Gastroesophageal sphincter (tissue), 4 donors: ENCODE results near the gene TSPEAR. TPM values are rescaled to one million over a fixed set of nuclear protein-coding genes. Genes with fewer than 3 reads are reported as not detected.

Experiments
- ATAC-seq: fragments of 150-250 bp; one replicate; pipeline ENCODE4 v1.9.1; 2016; ENCODE audit warnings: mild to moderate bottlenecking, moderate library complexity
- H3K27ac ChIP-seq, 4 donors: fragments of 200-600 bp; sonication (generic) in 3 of 4; 1 replicate in 3 of 4; 2 replicates in 1 of 4; pipeline ENCODE4 v1.5.1; 2016 to 2019
- H3K27me3 ChIP-seq: fragments of 200-600 bp; sonication (generic); one replicate; pipeline ENCODE4 v1.5.1; 2019
- H3K36me3 ChIP-seq, 2 donors: fragments of 200-600 bp; sonication (generic); one replicate each; pipeline ENCODE4 v1.5.1; 2019; ENCODE audit warnings: control low read depth in 1 of 2
- H3K4me1 ChIP-seq, 3 donors: fragments of 200-600 bp; sonication (generic); 1 replicate in 2 of 3; 2 replicates in 1 of 3; pipeline ENCODE4 v1.5.1; 2016 to 2019; ENCODE audit warnings: control low read depth in 2 of 3
- H3K4me3 ChIP-seq, 2 donors: fragments of 200-600 bp; sonication (generic); one replicate each; pipeline ENCODE4 v1.5.1; 2019; ENCODE audit warnings: mild to moderate bottlenecking in 1 of 2, moderate library complexity in 1 of 2
- H3K9me3 ChIP-seq, 3 donors: fragments of 200-600 bp; sonication (generic); one replicate each; pipeline ENCODE4 v1.5.1; 2017 to 2019; ENCODE audit warnings: control low read depth in 2 of 3
- CTCF ChIP-seq, 4 experiments: fragments of 200-600 bp in 2 of 4; fragments of 450-650 bp in 2 of 4; sonication (generic) in 1 of 4; IDR thresholded peaks; one replicate each; pipeline ENCODE4 v1.5.1; 2017 to 2019; ENCODE audit warnings: antibody characterized with exemption in 4 of 4, mild to moderate bottlenecking in 2 of 4, moderate library complexity in 2 of 4
- EP300 ChIP-seq: sonication (generic); formaldehyde crosslinking; IDR thresholded peaks from one replicate; pipeline ENCODE4 v1.6.1; 2017; ENCODE audit warnings: antibody characterized with exemption, mild to moderate bottlenecking
- POLR2A ChIP-seq, 2 donors: fragments of 450-650 bp; IDR thresholded peaks; one replicate each; pipeline ENCODE4 v1.6.1; 2017; ENCODE audit warnings: antibody characterized with exemption in 2 of 2, mild to moderate bottlenecking in 2 of 2, moderate library complexity in 1 of 2
- POLR2AphosphoS5 ChIP-seq: sonication (generic); formaldehyde crosslinking; IDR thresholded peaks from one replicate; pipeline ENCODE4 v1.6.1; 2017; ENCODE audit warnings: antibody characterized with exemption
- WGBS, 2 donors: methylation state at CpG; one replicate each; pipeline ENCODE4 v1.1.5; 2018; ENCODE audit warnings: low coverage in 1 of 2; 5-methylcytosine and 5-hydroxymethylcytosine counted together
- total RNA-seq, 4 donors: library from RNA; depleted of rRNA; stranded (reverse); fragments of >200 nt; gene quantifications; one replicate each; pipeline ENCODE4 v1.1.0, GENCODE V29; 2016

Gene TSPEAR
- total RNA-seq, 4 donors from 2014 or later: not detected

- TF ChIP-seq CTCF (IDR thresholded peaks at IDR 0.05) (no peak), POLR2AphosphoS5 (no peak), EP300 (no peak), POLR2A (IDR thresholded peaks at IDR 0.05) (no peak)
Measured at GRCh38 chr21:44736291-44737004, 25.1 kb upstream of the TSPEAR start.

GRCh38 chr21:44735821-44736220 is 24.4 kb upstream of the TSPEAR start:
- Histone ChIP-seq H3K36me3 (no peaks in the 10 kb centered on the region), H3K4me3 (no peak overlapping the region), H3K27ac (no peak overlapping the region), H3K9me3 (peaks cover 0 to 56% (median 0%) of the 10 kb centered on the region in 3 donors), H3K4me1 (no peaks in the 10 kb centered on the region), H3K27me3 (peaks cover 38% of the 10 kb centered on the region)
- TF ChIP-seq POLR2AphosphoS5 (no peak), POLR2A (IDR thresholded peaks at IDR 0.05) (no peak), CTCF (IDR thresholded peaks at IDR 0.05) (no peak), EP300 (no peak)
- WGBS, 2 donors: 100% methylated on average over 1 of the region's 6 CpGs; no CpG with 5 or more reads in 1 of the 2 donors
- ATAC-seq: no peak

More at GRCh38 chr21:44736291-44737004, 25.1 kb upstream of the TSPEAR start:
- H3K9me3 ChIP-seq: peaks cover 0 to 56% (median 0%) of the 10 kb centered on the region in 3 donors
- H3K4me3 ChIP-seq: no peak overlapping the region
- H3K27me3 ChIP-seq: peaks cover 36% of the 10 kb centered on the region
- ATAC-seq: no peak
- H3K27ac ChIP-seq: no peak overlapping the region
- no peaks in the 10 kb centered on the region for H3K36me3 ChIP-seq
- H3K4me1 ChIP-seq: no peaks in the 10 kb centered on the region
- 80% methylated on average over 2 of the region's 8 CpGs; no CpG with 5 or more reads in 1 of the 2 donors for WGBS, 2 donors

- Histone ChIP-seq H3K4me1 (no peaks in the 10 kb centered on the region), H3K36me3 (no peaks in the 10 kb centered on the region), H3K27ac (no peak overlapping the region), H3K27me3 (peaks cover 48% of the 10 kb centered on the region), H3K9me3 (peaks cover 0 to 49% (median 0%) of the 10 kb centered on the region in 3 donors), H3K4me3 (no peak overlapping the region)
- TF ChIP-seq EP300 (no peak), CTCF (IDR thresholded peaks at IDR 0.05) (no peak), POLR2AphosphoS5 (no peak), POLR2A (IDR thresholded peaks at IDR 0.05) (no peak)
- WGBS, 2 donors: no CpG with 5 or more reads among the region's 17 CpGs
- ATAC-seq: no peak
Measured at GRCh38 chr21:44734841-44735240, 23.5 kb upstream of the TSPEAR start.

GRCh38 chr21:44734026-44734745 is 22.8 kb upstream of the TSPEAR start:
- H3K27me3 ChIP-seq: peaks cover 54% of the 10 kb centered on the region
- ATAC-seq: no peak
- 20 to 93% methylated on average over 1 to 5 of the region's 21 CpGs for WGBS, 2 donors
- TF ChIP-seq EP300 (no peak), CTCF (IDR thresholded peaks at IDR 0.05) (no peak), POLR2A (IDR thresholded peaks at IDR 0.05) (no peak), POLR2AphosphoS5 (no peak)
- H3K27ac ChIP-seq: no peak overlapping the region
- H3K4me3 ChIP-seq: no peak overlapping the region
- no peaks in the 10 kb centered on the region for H3K4me1 ChIP-seq
- H3K36me3 ChIP-seq: no peaks in the 10 kb centered on the region
- peaks cover 0 to 42% (median 0%) of the 10 kb centered on the region in 3 donors for H3K9me3 ChIP-seq
